A549 (cell line): Measurements from ENCODE around the gene TMSB10.

Experiments
- CHD4 ChIP-seq: fragments of 200-600 bp; sonication (generic); IDR thresholded peaks from 2 replicates; pipeline ENCODE4 v1.6.1; 2016; ENCODE audit warnings: antibody characterized with exemption, mild to moderate bottlenecking, borderline replicate concordance
- POLR2A ChIP-seq: IDR thresholded peaks from 2 replicates; pipeline ENCODE4 v1.6.1; 2012; ENCODE audit warnings: mild to moderate bottlenecking, low read length
- RAD21 ChIP-seq, 2 experiments: fragments of >200 bp in 1 of 2; sonication (Bioruptor Twin) in 1 of 2; formaldehyde crosslinking in 1 of 2; IDR thresholded peaks in 1 of 2; conservative IDR thresholded peaks in 1 of 2; 2 replicates in 1 of 2; 3 replicates in 1 of 2; pipeline ENCODE4 v1.6.1; 2012 to 2018; ENCODE audit warnings: inconsistent platforms in 1 of 2
- RFX5 ChIP-seq: fragments of 450-650 bp; IDR thresholded peaks from 2 replicates; pipeline ENCODE4 v1.7.1; 2014; ENCODE audit warnings: antibody characterized with exemption, mild to moderate bottlenecking, moderate library complexity
- RNF2 ChIP-seq: fragments of 200-600 bp; sonication (generic); IDR thresholded peaks from 2 replicates; pipeline ENCODE4 v1.6.1; 2016; ENCODE audit warnings: low read depth, mild to moderate bottlenecking, antibody characterized with exemption, moderate library complexity, borderline replicate concordance
- TP53 ChIP-seq: fragments of 250-450 bp; sonication (Bioruptor Pico); IDR thresholded peaks from 2 replicates; pipeline ENCODE4 v1.5.0; 2021; ENCODE audit warnings: mild to moderate bottlenecking, moderate library complexity
- TF ChIP-seq, protein P1 (sequence below): fragments of >200 bp; sonication (Bioruptor Twin); formaldehyde crosslinking; IDR thresholded peaks from 3 replicates; pipeline ENCODE4 v1.5.1; 2016
- TF ChIP-seq, protein P2 (sequence below): fragments of 250-450 bp; sonication (Bioruptor Pico); IDR thresholded peaks from 2 replicates; pipeline ENCODE4 v1.5.0; 2020; ENCODE audit warnings: low read depth, mild to moderate bottlenecking, moderate library complexity
- TF ChIP-seq, protein P3 (sequence below): IDR thresholded peaks from 2 replicates; pipeline ENCODE4 v1.6.1; 2012

DNA sequence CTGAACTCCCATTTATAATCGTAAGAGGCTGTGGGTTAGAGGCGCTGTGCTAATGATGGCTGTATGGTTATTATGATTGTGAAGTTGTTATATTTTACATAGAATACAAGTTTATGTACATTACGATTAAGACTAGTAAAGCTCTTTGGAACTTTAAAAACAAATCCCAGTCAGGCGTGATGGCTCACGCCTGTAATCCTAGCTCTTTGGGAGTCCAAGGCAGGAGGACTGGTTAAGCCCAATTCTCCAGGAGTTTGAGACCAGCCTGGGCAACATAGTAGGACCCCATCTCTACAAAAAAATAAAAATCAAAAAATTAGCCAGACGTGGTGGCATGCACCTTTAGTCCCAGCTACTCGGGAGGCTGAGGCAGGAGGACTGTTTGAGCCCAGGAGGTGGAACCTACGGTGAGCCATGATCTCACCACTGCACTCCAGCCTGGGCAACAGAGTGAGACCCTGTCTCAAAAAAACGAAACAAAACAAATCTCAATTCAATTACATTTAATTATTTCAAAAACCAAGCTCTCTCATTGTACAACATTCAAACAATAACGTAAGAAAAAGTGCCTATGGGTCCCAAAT is 41.6 kb downstream of the TMSB10 start:
- TF ChIP-seq RNF2 (no peak), TP53 (CRISPR knock-in tag) (no peak), RFX5 (no peak), RAD21 (conservative IDR thresholded peaks at IDR 0.05 in 1 of 2, IDR thresholded peaks at IDR 0.05 in 1 of 2) (no peak), CHD4 (no peak), POLR2A (no peak)
- TF ChIP-seq, protein P1, sequence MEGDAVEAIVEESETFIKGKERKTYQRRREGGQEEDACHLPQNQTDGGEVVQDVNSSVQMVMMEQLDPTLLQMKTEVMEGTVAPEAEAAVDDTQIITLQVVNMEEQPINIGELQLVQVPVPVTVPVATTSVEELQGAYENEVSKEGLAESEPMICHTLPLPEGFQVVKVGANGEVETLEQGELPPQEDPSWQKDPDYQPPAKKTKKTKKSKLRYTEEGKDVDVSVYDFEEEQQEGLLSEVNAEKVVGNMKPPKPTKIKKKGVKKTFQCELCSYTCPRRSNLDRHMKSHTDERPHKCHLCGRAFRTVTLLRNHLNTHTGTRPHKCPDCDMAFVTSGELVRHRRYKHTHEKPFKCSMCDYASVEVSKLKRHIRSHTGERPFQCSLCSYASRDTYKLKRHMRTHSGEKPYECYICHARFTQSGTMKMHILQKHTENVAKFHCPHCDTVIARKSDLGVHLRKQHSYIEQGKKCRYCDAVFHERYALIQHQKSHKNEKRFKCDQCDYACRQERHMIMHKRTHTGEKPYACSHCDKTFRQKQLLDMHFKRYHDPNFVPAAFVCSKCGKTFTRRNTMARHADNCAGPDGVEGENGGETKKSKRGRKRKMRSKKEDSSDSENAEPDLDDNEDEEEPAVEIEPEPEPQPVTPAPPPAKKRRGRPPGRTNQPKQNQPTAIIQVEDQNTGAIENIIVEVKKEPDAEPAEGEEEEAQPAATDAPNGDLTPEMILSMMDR: no peak
- TF ChIP-seq, protein P2, sequence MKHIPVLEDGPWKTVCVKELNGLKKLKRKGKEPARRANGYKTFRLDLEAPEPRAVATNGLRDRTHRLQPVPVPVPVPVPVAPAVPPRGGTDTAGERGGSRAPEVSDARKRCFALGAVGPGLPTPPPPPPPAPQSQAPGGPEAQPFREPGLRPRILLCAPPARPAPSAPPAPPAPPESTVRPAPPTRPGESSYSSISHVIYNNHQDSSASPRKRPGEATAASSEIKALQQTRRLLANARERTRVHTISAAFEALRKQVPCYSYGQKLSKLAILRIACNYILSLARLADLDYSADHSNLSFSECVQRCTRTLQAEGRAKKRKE: no peak
- TF ChIP-seq, protein P3, sequence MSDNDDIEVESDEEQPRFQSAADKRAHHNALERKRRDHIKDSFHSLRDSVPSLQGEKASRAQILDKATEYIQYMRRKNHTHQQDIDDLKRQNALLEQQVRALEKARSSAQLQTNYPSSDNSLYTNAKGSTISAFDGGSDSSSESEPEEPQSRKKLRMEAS: no peak
